ENCODE data around the gene ITGAD. TPM values are rescaled to one million over a fixed set of nuclear protein-coding genes. Genes with fewer than 3 reads are reported as not detected.
A peak's percentile ranks its signal among the peaks of the same experiment; 100 is the strongest.

The ITGAD gene
- total and polyA plus RNA-seq, 2 of the 8 experiments (the other 6 are each of a cell fraction or from before 2014, with no cell fraction given): 0.06 TPM; not detected in 1

- TF ChIP-seq CHD7 (IDR thresholded peaks at IDR 0.05; ENCODE audit: insufficient replicate concordance, low read length) (no peak), TAF7 (optimal IDR thresholded peaks at IDR 0.05; ENCODE audit: borderline replicate concordance, low read depth, low read length) (no peak), CTBP2 (IDR thresholded peaks at IDR 0.05; ENCODE audit: borderline replicate concordance, insufficient read depth, insufficient read length, low read length) (no peak), CREB1 (IDR thresholded peaks at IDR 0.05) (peak; percentile 46; the same call in 1 of the 2 replicates), SIX5 (IDR thresholded peaks at IDR 0.05; ENCODE audit: low read depth, low read length) (no peak), ATF3 (IDR thresholded peaks at IDR 0.05; ENCODE audit: insufficient read depth, low read depth, low read length) (no peak), EGR1 (IDR thresholded peaks at IDR 0.05; ENCODE audit: borderline replicate concordance, low read depth, low read length) (no peak), FOSL1 (IDR thresholded peaks at IDR 0.05; ENCODE audit: insufficient read depth, low read depth, low read length) (peak; percentile 90), SAP30 (IDR thresholded peaks at IDR 0.05; ENCODE audit: insufficient read depth, insufficient replicate concordance, low read length) (no peak), TEAD4 (IDR thresholded peaks at IDR 0.05; ENCODE audit: low read depth, low read length) (no peak), NRF1 (IDR thresholded peaks at IDR 0.05; ENCODE audit: low read depth, low read length) (no peak)
Measured at GRCh38 chr16:31472709-31473203, 79.6 kb downstream of the ITGAD start (continued).

All from H1 (cell line).